HG03354 (cell line): ENCODE measurements around the gene ANKRD13D.

Experiments used
- ATAC-seq: cut with Tn5 transposase; IDR thresholded peaks from one replicate; pipeline ENCODE4 v1.9.1; 2021; ENCODE audit warnings: mild to moderate bottlenecking; ENCODE audit not compliant: unreplicated experiment, poor library complexity, severe bottlenecking

The ANKRD13D gene

GRCh38 chr11:67347964-67348749 lies 59.1 kb downstream of the ANKRD13D start:
- no peak for ATAC-seq

- ATAC-seq = no peak
Observed at GRCh38 chr11:67349036-67349435, 59.9 kb downstream of the ANKRD13D start.

DNA sequence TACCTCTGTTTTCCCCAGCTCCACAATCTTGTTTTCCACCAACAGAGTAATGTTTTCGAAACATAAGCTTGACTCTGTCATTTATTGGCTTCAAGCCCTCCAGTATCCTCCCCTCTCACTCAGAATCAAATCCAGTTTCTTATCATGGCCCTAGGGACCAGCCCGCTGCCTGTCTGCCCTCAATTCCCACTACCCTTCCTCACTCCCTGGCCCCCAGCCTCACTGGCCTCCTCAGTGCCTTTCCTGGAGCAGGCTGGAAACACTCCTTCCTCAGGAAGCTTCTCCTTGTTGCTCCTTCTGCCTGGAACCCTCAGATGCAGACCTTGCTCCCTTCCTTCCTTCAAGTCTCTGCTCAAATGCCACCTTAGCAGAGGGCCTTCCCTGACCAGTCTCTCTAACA lies 60.4 kb downstream of the ANKRD13D start:
- no peak for ATAC-seq

DNA sequence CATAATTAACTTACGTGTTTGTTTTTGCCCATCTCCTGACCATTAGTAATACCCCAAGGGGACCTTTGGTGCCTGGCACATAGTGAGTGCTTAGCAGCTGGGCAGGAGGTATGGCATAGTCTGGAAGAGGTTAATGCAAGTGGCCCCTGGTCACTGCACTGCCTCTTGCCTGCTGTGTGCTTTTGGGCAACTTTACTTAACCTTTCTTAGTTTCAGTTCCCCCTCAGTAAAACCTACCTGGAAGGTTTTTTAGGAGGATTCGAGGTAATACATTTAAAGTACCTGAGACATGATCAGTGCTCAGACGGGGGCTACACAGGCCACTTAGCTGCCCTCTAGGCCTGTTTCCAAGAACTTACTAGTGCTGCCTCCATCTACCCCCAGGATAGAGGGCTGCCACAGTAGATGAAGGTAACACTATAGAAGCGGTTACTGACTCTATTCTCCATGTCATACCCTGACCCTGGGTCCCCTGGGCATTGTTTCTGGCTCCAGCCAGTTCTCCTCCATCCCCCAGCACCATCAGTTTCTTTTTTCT lies 60.9 kb downstream of the ANKRD13D start:
- no peak for ATAC-seq

DNA sequence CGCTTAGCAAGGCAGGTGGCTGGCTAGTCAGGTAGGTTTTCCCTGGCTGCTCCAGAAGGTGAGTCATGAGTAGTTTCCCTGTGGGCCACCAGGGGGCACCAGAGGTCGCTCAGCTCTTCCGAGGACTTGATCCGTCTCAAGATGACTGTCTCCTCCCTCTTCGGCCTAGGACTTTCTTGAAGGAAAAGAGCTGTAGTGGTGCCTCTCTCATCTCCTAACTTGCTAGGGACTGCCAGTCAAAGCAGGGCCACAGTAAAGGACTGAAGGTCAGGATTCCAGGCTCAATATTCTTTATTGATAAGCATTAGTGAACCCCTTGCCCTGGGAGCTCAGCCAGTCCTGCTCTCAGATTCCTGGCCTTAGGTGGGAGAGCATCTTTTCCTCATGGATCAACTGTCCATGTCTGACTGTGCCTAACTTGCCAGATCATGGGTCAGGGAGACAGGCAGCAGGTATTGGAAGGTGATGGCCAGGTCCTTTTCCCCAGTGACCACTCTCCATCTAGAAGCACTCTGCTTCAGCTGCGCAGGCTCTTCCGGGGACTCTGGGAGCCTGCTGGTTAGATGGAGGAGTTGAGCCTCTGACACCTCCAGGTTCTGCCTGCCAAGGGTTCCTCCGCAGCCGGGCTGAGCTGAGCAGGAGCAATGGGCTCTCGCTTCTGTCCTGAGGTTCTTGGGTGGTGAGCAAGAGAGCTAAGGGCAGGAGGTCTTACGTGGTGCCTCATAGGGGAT lies 62.3 kb downstream of the ANKRD13D start:
- no peak for ATAC-seq
